IMR-90 (cell line): ENCODE results near the gene DUSP28. TPM values are rescaled to one million over a fixed set of nuclear protein-coding genes. Genes with fewer than 3 reads are reported as not detected.

Experiments used
- ATAC-seq: fragments of 200-7000 bp; cut with Tn5 transposase; 2 replicates; pipeline ENCODE4 v1.9.1; 2020; ENCODE audit warnings: low read depth, mild to moderate bottlenecking, moderate library complexity
- BruUV-seq: library from RNA; stranded (reverse); fragments of 400-500 nt; replicated peaks from 2 replicates; lab custom pipeline; 2021; lab: Mats Ljungman, UMichigan
- CTCF ChIA-PET: fragments of 300-600 bp; formaldehyde crosslinking; extraction: SDS; loops from one replicate; lab custom pipeline; 2021; ENCODE audit warnings: antibody characterized with exemption; lab: Yijun Ruan, JAX
- POLR2A ChIA-PET: fragments of 300-600 bp; sonication (Branson Sonifier 250); formaldehyde crosslinking; loops from one replicate; lab custom pipeline; 2022; ENCODE audit warnings: antibody characterized with exemption; ENCODE audit not compliant: unreplicated experiment; lab: Charles Lee
- DNase-seq: peaks from one replicate; pipeline ENCODE4 v3.0.0; 2013
- H2AFZ ChIP-seq: replicated peaks from 2 replicates; pipeline ENCODE3; 2013; ENCODE audit warnings: low read length, mild to moderate bottlenecking; ENCODE audit not compliant: poor library complexity
- H2AK5ac ChIP-seq: 2 replicates; pipeline ENCODE4 v1.6.1; 2013; ENCODE audit warnings: low read depth, low read length, inconsistent platforms
- H2AK9ac ChIP-seq: replicated peaks from 2 replicates; pipeline ENCODE3; 2013; ENCODE audit warnings: mild to moderate bottlenecking, low read depth, low read length, moderate library complexity; ENCODE audit not compliant: poor library complexity
- H2BK120ac ChIP-seq: 2 replicates; pipeline ENCODE4 v1.6.1; 2013; ENCODE audit warnings: low read depth, low read length, inconsistent platforms
- H2BK15ac ChIP-seq: 3 replicates; pipeline ENCODE4 v1.6.1; 2013; ENCODE audit warnings: low read depth, low read length, inconsistent platforms
- H2BK20ac ChIP-seq: 2 replicates; pipeline ENCODE4 v1.6.1; 2013; ENCODE audit warnings: low read depth, mild to moderate bottlenecking, inconsistent platforms, low read length, moderate library complexity
- H2BK5ac ChIP-seq: 2 replicates; pipeline ENCODE4 v1.6.1; 2013; ENCODE audit warnings: mild to moderate bottlenecking, low read depth, low read length, inconsistent platforms; ENCODE audit not compliant: poor library complexity, severe bottlenecking
- H3K14ac ChIP-seq: replicated peaks from 2 replicates; pipeline ENCODE4 v1.6.1; 2013; ENCODE audit warnings: low read depth, low read length, inconsistent platforms
- H3K18ac ChIP-seq: 2 replicates; pipeline ENCODE4 v1.6.1; 2013; ENCODE audit warnings: low read depth, low read length, control low read depth
- H3K23ac ChIP-seq: 2 replicates; pipeline ENCODE4 v1.6.1; 2013; ENCODE audit warnings: low read depth, low read length, inconsistent platforms
- H3K27ac ChIP-seq: 2 replicates; pipeline ENCODE4 v1.5.1; 2013; ENCODE audit warnings: mild to moderate bottlenecking, control low read depth, low read length; ENCODE audit not compliant: insufficient read depth
- H3K27me3 ChIP-seq: 2 replicates; pipeline ENCODE4 v1.6.1; 2013; ENCODE audit warnings: low read length; ENCODE audit not compliant: control insufficient read depth, insufficient read depth
- H3K36me3 ChIP-seq: 2 replicates; pipeline ENCODE4 v1.6.1; 2013; ENCODE audit warnings: low read length, mixed read lengths; ENCODE audit not compliant: control insufficient read depth, insufficient read depth
- H3K4ac ChIP-seq: 2 replicates; pipeline ENCODE4 v1.6.1; 2013; ENCODE audit warnings: low read depth, low read length, inconsistent platforms
- H3K4me1 ChIP-seq: 2 replicates; pipeline ENCODE4 v1.6.1; 2013; ENCODE audit warnings: low read length, mixed read lengths; ENCODE audit not compliant: control insufficient read depth, insufficient read depth
- H3K4me2 ChIP-seq: 2 replicates; pipeline ENCODE4 v1.6.1; 2013; ENCODE audit warnings: low read depth, mild to moderate bottlenecking, control low read depth, low read length, moderate library complexity
- H3K4me3 ChIP-seq: 2 replicates; pipeline ENCODE4 v1.5.1; 2013; ENCODE audit warnings: low read depth, mild to moderate bottlenecking, control low read depth, low read length, moderate library complexity; ENCODE audit not compliant: insufficient read depth
- H3K56ac ChIP-seq: 2 replicates; pipeline ENCODE4 v1.6.1; 2013; ENCODE audit warnings: low read length, inconsistent platforms; ENCODE audit not compliant: insufficient read depth; ENCODE audit errors: extremely low read depth
- H3K79me1 ChIP-seq, 2 experiments: 2 replicates each; pipeline ENCODE4 v1.6.1; 2013; ENCODE audit warnings: low read length in 2 of 2, inconsistent platforms in 1 of 2, low read depth in 1 of 2
- H3K9ac ChIP-seq: 2 replicates; pipeline ENCODE4 v1.6.1; 2013; ENCODE audit warnings: low read depth, low read length, control low read depth
- H3K9me1 ChIP-seq: 2 replicates; pipeline ENCODE4 v1.6.1; 2013; ENCODE audit warnings: low read length, inconsistent platforms; ENCODE audit not compliant: insufficient read depth
- H3K9me3 ChIP-seq: 2 replicates; pipeline ENCODE4 v1.6.1; 2013; ENCODE audit warnings: low read length; ENCODE audit not compliant: control insufficient read depth, insufficient read depth
- H4K20me1 ChIP-seq: 2 replicates; pipeline ENCODE4 v1.6.1; 2013; ENCODE audit warnings: low read length, inconsistent platforms; ENCODE audit not compliant: insufficient read depth
- H4K5ac ChIP-seq: 2 replicates; pipeline ENCODE4 v1.6.1; 2013; ENCODE audit warnings: mild to moderate bottlenecking, low read depth, low read length, control low read depth
- H4K8ac ChIP-seq, 2 experiments: 2 replicates each; pipeline ENCODE4 v1.6.1; 2013; ENCODE audit warnings: low read depth in 2 of 2, low read length in 2 of 2, control low read depth in 1 of 2, inconsistent platforms in 1 of 2
- H4K91ac ChIP-seq: 2 replicates; pipeline ENCODE4 v1.6.1; 2013; ENCODE audit warnings: low read depth, low read length, inconsistent platforms; ENCODE audit not compliant: insufficient read depth
- BHLHE40 ChIP-seq: fragments of 150-350 bp; IDR thresholded peaks from 2 replicates; pipeline ENCODE4 v1.6.1; 2016; ENCODE audit warnings: mild to moderate bottlenecking, low read depth, low read length
- CEBPB ChIP-seq: IDR thresholded peaks from 2 replicates; pipeline ENCODE4 v1.6.1; 2012; ENCODE audit warnings: low read depth, low read length, improper control_type of control experiment
- CHD1 ChIP-seq: IDR thresholded peaks from 2 replicates; pipeline ENCODE4 v1.6.1; 2012; ENCODE audit warnings: low read depth, low read length, improper control_type of control experiment
- MAFK ChIP-seq: IDR thresholded peaks from 2 replicates; pipeline ENCODE4 v1.6.1; 2012; ENCODE audit warnings: low read depth, low read length, improper control_type of control experiment
- MXI1 ChIP-seq: IDR thresholded peaks from 2 replicates; pipeline ENCODE4 v1.6.1; 2012; ENCODE audit warnings: low read depth, mild to moderate bottlenecking, low read length, moderate library complexity, borderline replicate concordance
- RAD21 ChIP-seq: IDR thresholded peaks from 2 replicates; pipeline ENCODE4 v1.6.1; 2012; ENCODE audit warnings: low read length, improper control_type of control experiment
- WGBS, 2 experiments: methylation state at CpG; one replicate each; pipeline versions ENCODE4 v1.1.5 to v1.1.7; 2013; ENCODE audit warnings: missing lambda C conversion rate in 2 of 2; ENCODE audit not compliant: insufficient read length in 1 of 2; ENCODE audit errors: extremely low coverage in 2 of 2; 5-methylcytosine and 5-hydroxymethylcytosine counted together
- dilution Hi-C: fragments of 300-500 bp; cut with HindIII; formaldehyde crosslinking; loops from one replicate; pipeline ENCODE4 v1.14.3; 2018; ENCODE audit warnings: low sequenced_read_pairs; ENCODE audit not compliant: unreplicated experiment
- in situ Hi-C: fragments of 300-500 bp; cut with MboI; formaldehyde crosslinking; loops from 3 replicates; pipeline ENCODE4 v1.14.3; 2019; ENCODE audit warnings: low sequenced_read_pairs, inconsistent platforms, mixed read lengths
- intact Hi-C: fragments of 100-400 bp; cut with micrococcal nuclease; formaldehyde crosslinking; loops from 2 replicates; pipeline ENCODE4 v1.10.0; 2022
- polyA plus RNA-seq, 3 experiments: library from polyadenylated mRNA; depleted of rRNA; stranded (reverse); fragments of >200 nt; gene quantifications; 2 replicates each; pipeline ENCODE4 v1.2.3, GENCODE V29; 2012; ENCODE audit warnings: low replicate concordance in 1 of 3
- total RNA-seq: library from RNA; depleted of rRNA; stranded (reverse); fragments of >200 nt; gene quantifications from 2 replicates; pipeline ENCODE4 v1.2.3, GENCODE V29; 2012

The DUSP28 gene
- total and polyA plus RNA-seq, 2 of the 4 experiments (the other 2 are of a cell fraction), result 1.1 to 3.3 TPM

DNA sequence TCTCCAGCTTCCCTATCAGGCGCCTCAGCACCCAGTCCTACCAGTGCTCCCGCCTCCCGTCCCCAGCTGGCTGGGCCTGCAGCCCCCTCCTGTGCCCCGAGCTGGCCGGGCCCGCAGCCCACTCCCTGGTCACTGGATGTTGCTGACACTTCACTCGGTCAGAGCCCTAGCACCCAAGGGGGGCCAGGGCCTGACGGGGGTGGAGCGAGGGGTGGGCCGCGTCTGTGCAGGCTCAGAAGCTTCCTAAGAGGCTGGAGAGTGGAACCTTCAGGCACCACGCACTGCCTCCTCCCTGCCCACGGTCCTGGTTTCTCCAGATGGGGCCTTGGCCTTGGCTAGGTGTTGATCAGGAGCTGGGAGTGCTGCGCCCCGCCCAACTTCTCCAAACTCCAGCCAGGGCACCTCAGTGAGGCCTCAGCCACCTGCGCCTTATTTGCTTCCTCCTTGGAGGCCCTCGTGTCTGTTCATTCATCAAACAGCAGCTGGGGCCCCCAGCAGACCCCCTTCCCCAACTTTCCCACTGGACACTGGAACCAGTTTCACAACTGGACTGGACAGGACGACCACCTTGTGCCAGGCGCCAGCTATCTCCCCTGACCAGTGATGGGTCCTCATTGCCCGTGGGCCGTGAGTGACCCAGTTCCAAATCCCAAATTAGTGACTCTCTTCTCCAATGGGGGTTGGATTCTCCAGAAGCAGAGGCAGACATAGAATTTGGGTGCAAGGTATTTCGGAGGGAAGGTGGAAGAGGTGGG lies 43.1 kb downstream of the DUSP28 start:
- intact Hi-C loops (no loop called here), in situ Hi-C loops (no loop called here), dilution Hi-C loops (no loop called here)
- CTCF ChIA-PET, result no interaction called here
- DNase-seq, result no peak
- Histone ChIP-seq H3K4me2 (no peak overlapping the region), H3K14ac (no peak overlapping the region), H3K18ac (no peak overlapping the region), H3K79me1 (no peaks in the 10 kb centered on the region), H3K4me3 (no peak overlapping the region), H4K91ac (no peak overlapping the region), H2BK5ac (no peak overlapping the region), H3K4ac (no peak overlapping the region), H3K9me1 (no peaks in the 10 kb centered on the region; the same call in 1 of the 2 replicates), H3K27me3 (no peaks in the 10 kb centered on the region), H2AFZ (no peak overlapping the region), H3K56ac (no peak overlapping the region), H2BK20ac (no peak overlapping the region), H4K20me1 (no peaks in the 10 kb centered on the region), H3K9ac (no peak overlapping the region), H3K9me3 (no peaks in the 10 kb centered on the region), H3K23ac (no peak overlapping the region), H3K27ac (no peak overlapping the region), H2BK120ac (no peak overlapping the region), H2AK9ac (peak overlapping the region; percentile 65), H2BK15ac (no peak overlapping the region), H3K4me1 (no peaks in the 10 kb centered on the region), H4K8ac (no peak overlapping the region), H2AK5ac (no peak overlapping the region), H4K5ac (no peak overlapping the region), H3K36me3 (peaks cover 14% of the 10 kb centered on the region)
- POLR2A ChIA-PET, result no interaction called here
- BruUV-seq, result no TSS peak
- 93% methylated on average over 3 of the region's 22 CpGs; no CpG with 5 or more reads in 1 of the 2 experiments for WGBS, 2 experiments
- TF ChIP-seq MXI1, result no peak
- no peak for TF ChIP-seq RAD21
- TF ChIP-seq CEBPB, result no peak
- TF ChIP-seq BHLHE40, result no peak
- no peak for TF ChIP-seq CHD1
- TF ChIP-seq MAFK, result no peak
- no peak for ATAC-seq
